Pancreas (tissue), 10 donors: ENCODE measurements around the gene RNF6. TPM values are rescaled to one million over a fixed set of nuclear protein-coding genes. Genes with fewer than 3 reads are reported as not detected.

Experiments
- ATAC-seq, 4 donors: fragments of 200-7000 bp; cut with Tn5 transposase; one replicate each; pipeline versions ENCODE4 v1.8.0 to v1.9.1; 2020; ENCODE audit warnings: mild to moderate bottlenecking in 4 of 4, moderate library complexity in 4 of 4
- DNase-seq, 6 donors: peaks; one replicate each; pipeline ENCODE4 v3.0.0-alpha.2; 2020
- FAIRE-seq: peaks from 2 replicates; lab custom pipeline; 2012; peaks lifted over from hg19 to GRCh38; lab: Jason Lieb, UNC
- H3K27ac ChIP-seq, 4 donors: fragments of 200-600 bp; sonication (generic); 1 replicate in 3 of 4; 2 replicates in 1 of 4; pipeline versions ENCODE4 v1.5.0 to v1.8.0; 2020
- H3K27me3 ChIP-seq, 4 donors: fragments of 200-600 bp; one replicate each; pipeline ENCODE4 v1.8.0; 2021
- H3K36me3 ChIP-seq, 3 donors: fragments of 200-600 bp; sonication (generic) in 1 of 3; one replicate each; pipeline versions ENCODE4 v1.5.0 to v1.8.0; 2020 to 2021
- H3K4me1 ChIP-seq, 3 donors: fragments of 200-600 bp; one replicate each; pipeline ENCODE4 v1.8.0; 2021
- H3K4me3 ChIP-seq, 4 donors: fragments of 200-600 bp; sonication (generic) in 2 of 4; one replicate each; pipeline versions ENCODE4 v1.5.0 to v1.8.0; 2020 to 2021
- H3K9me3 ChIP-seq, 4 donors: fragments of 200-600 bp; one replicate each; pipeline ENCODE4 v1.8.0; 2021
- WGBS, 2 donors: extraction: QIAGEN DNeasy Blood & Tissue Kit; methylation state at CpG; one replicate each; pipeline ENCODE4 v1.1.7; 2013; 5-methylcytosine and 5-hydroxymethylcytosine counted together
- intact Hi-C, 3 donors: fragments of 100-400 bp; cut with DNase I; formaldehyde crosslinking; loops; one replicate each; pipeline versions ENCODE4 v1.11.1 to v1.14.2; 2022
- polyA plus RNA-seq, 2 donors: library from polyadenylated mRNA; stranded (reverse); fragments of 200-250 nt; gene quantifications; one replicate each; pipeline ENCODE4 v1.2.3, GENCODE V29; 2013
- total RNA-seq, 6 donors: library from RNA; stranded (reverse); fragmentation: NEBNext Ultra II Directional in 4 of 6; extraction: Animal tissue kit (Norgen Biotek cat#: 25700) in 4 of 6; gene quantifications; one replicate each; pipeline versions ENCODE4 v1.2.1 to v1.2.4, GENCODE V29; 2021 to 2023
- TF ChIP-seq, protein P1 (sequence below), 4 donors: fragments of 200-600 bp; sonication (generic) in 3 of 4; IDR thresholded peaks; one replicate each; pipeline versions ENCODE4 v1.5.0 to v1.8.0; 2021; ENCODE audit warnings: antibody characterized with exemption in 4 of 4
- donor health status: healthy with polysubstance abuse.
- donor health status: DM: no; HTN: no; CAD: no; lungs with moderate emphysema.
- donor health status: DM: no; HTN: no; CAD: no.
- donor health status: control.
- donor health status: control.
- donor health status: Bipolar disorder and iron deficiency.
- donor health status: DM: yes; HTN: yes; CAD: no.
- donor health status: DM: no; HTN: no; CAD: no.
- donor health status: DM: no; HTN: no; CAD: no.
- donor health status: DM: yes; HTN: yes; CAD: no.

The RNF6 gene
- total and polyA plus RNA-seq, 8 donors: 5.9 to 17.2 (median 11.7) TPM

DNA sequence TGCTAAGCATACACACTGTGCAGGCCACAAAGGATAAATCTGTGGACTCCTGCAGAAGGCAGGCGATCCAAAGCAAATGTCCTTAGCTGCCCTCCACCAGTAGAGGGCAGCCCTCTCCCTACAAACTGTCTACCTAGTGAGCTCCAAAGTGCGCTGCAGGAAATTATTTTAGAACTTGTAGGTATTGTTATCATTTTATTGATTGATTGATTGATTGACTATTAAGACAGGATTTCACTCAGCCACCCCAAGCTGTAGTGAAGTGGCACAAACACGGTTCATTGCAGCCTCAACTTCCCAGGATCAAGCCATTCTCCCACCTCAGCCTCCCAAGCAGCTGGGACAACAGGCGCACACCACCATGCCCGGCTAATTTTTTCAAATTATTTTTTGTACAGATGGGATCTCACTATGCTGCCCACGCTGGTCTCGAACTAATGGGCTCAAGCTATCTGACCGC is 37.3 kb downstream of the RNF6 start:
- TF ChIP-seq, protein P1, sequence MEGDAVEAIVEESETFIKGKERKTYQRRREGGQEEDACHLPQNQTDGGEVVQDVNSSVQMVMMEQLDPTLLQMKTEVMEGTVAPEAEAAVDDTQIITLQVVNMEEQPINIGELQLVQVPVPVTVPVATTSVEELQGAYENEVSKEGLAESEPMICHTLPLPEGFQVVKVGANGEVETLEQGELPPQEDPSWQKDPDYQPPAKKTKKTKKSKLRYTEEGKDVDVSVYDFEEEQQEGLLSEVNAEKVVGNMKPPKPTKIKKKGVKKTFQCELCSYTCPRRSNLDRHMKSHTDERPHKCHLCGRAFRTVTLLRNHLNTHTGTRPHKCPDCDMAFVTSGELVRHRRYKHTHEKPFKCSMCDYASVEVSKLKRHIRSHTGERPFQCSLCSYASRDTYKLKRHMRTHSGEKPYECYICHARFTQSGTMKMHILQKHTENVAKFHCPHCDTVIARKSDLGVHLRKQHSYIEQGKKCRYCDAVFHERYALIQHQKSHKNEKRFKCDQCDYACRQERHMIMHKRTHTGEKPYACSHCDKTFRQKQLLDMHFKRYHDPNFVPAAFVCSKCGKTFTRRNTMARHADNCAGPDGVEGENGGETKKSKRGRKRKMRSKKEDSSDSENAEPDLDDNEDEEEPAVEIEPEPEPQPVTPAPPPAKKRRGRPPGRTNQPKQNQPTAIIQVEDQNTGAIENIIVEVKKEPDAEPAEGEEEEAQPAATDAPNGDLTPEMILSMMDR (IDR thresholded peaks at IDR 0.05): peak; percentile 67 to 94 (median 89)
- no peak overlapping the region for H3K27ac ChIP-seq
- no peaks in the 10 kb centered on the region for H3K27me3 ChIP-seq
- WGBS, 2 donors: 46 to 47% methylated on average over 8 of the region's 8 CpGs
- no peaks in the 10 kb centered on the region for H3K4me1 ChIP-seq
- DNase-seq (peak in 5 of 6 donors; percentile 58 to 79 (median 62)), ATAC-seq (peak; percentile 25 to 65 (median 59)), FAIRE-seq (peak; percentile 74)
- H3K36me3 ChIP-seq: no peaks in the 10 kb centered on the region
- H3K9me3 ChIP-seq: no peaks in the 10 kb centered on the region
- no peak overlapping the region for H3K4me3 ChIP-seq
- intact Hi-C loops: loop anchor here in 2 of 3 donors (5.0 to 10.0 kb wide), 4 partner anchors 310 to 512 kb away; no protein-coding TSS in a partner anchor

DNA sequence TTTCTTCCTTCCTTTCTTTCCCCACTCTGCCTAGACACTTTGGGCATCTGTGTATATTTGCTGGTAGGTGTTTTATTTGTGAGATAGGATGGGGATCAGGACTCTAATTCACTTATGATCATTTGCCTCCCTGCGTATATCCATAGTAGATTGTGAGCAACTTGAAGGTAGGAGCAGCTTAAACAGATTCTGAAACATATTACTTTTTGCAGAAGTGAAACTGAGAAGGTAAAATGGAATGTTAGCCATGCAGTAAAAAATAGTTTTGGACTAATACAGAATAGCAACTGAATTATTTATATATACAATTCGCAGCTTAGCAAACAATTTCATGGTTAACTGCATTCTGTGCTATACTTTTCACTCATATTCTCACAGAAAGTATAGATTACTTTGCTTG is 38.7 kb downstream of the RNF6 start:
- DNase-seq (no peak), FAIRE-seq (no peak), ATAC-seq (no peak)
- H3K9me3 ChIP-seq: no peaks in the 10 kb centered on the region
- TF ChIP-seq, protein P1 (IDR thresholded peaks at IDR 0.05): no peak
- intact Hi-C loops: loop anchor here in 2 of 3 donors (5.0 to 10.0 kb wide), 4 partner anchors 311 to 514 kb away; no protein-coding TSS in a partner anchor
- no peaks in the 10 kb centered on the region for H3K27me3 ChIP-seq
- 80 to 86% methylated on average over 2 of the region's 2 CpGs for WGBS, 2 donors
- no peaks in the 10 kb centered on the region for H3K36me3 ChIP-seq
- H3K4me1 ChIP-seq: no peaks in the 10 kb centered on the region
- H3K4me3 ChIP-seq: no peak overlapping the region
- H3K27ac ChIP-seq: no peak overlapping the region

DNA sequence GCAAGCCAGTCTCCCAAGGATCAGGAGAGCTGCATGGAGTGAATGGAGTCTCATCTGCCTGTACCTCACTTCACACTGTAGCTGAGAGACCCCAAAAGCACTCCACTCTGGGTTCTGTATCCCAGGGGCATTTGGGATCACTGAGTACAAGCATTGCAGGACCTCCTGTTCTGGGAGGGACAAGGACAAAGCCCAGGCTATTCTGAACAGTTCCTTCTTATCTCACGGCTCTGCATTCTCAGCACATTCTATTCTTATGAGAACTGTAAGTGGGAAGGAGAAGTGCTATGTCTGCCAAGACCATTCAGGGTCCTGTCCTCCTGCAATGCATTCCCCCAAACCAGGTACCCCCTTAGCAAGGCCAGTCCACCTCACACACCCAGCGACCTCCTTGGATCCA is 42.8 kb downstream of the RNF6 start:
- H3K4me3 ChIP-seq: no peak overlapping the region
- DNase-seq (no peak), FAIRE-seq (no peak), ATAC-seq (no peak)
- TF ChIP-seq, protein P1 (IDR thresholded peaks at IDR 0.05): no peak
- no peaks in the 10 kb centered on the region for H3K9me3 ChIP-seq
- H3K27ac ChIP-seq: no peak overlapping the region
- no peaks in the 10 kb centered on the region for H3K36me3 ChIP-seq
- intact Hi-C loops: no loop called here
- WGBS, 2 donors: 37 to 65% methylated on average over 2 of the region's 2 CpGs
- no peaks in the 10 kb centered on the region for H3K27me3 ChIP-seq
- H3K4me1 ChIP-seq: no peaks in the 10 kb centered on the region

DNA sequence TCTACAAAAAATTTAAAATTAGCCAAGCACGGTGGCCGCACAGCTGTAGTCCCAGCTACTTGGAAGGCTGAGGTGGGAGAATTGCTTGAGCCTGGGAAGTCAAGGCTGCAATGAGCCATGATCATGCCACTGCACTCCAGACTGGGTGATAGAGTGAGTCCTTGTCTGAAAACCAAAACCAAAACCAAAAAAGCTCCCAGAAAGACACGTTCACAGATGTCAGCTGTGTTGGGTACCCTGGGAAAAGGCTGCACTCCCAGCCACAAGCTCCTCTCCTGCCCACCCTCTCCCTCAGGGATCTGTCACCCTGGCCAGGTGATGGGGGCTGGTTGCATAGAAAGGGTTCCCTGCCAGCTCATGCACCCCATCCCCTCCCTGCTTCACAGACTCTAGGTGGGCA is 53.3 kb downstream of the RNF6 start:
- Histone ChIP-seq H3K4me1 (no peaks in the 10 kb centered on the region), H3K4me3 (no peak overlapping the region), H3K27me3 (no peaks in the 10 kb centered on the region), H3K36me3 (no peaks in the 10 kb centered on the region), H3K27ac (no peak overlapping the region), H3K9me3 (no peaks in the 10 kb centered on the region)
- intact Hi-C loops: no loop called here
- WGBS, 2 donors: 62 to 83% methylated on average over 3 of the region's 3 CpGs
- no peak for ATAC-seq
- no peak for DNase-seq
- TF ChIP-seq, protein P1 (IDR thresholded peaks at IDR 0.05): no peak
- FAIRE-seq: no peak

DNA sequence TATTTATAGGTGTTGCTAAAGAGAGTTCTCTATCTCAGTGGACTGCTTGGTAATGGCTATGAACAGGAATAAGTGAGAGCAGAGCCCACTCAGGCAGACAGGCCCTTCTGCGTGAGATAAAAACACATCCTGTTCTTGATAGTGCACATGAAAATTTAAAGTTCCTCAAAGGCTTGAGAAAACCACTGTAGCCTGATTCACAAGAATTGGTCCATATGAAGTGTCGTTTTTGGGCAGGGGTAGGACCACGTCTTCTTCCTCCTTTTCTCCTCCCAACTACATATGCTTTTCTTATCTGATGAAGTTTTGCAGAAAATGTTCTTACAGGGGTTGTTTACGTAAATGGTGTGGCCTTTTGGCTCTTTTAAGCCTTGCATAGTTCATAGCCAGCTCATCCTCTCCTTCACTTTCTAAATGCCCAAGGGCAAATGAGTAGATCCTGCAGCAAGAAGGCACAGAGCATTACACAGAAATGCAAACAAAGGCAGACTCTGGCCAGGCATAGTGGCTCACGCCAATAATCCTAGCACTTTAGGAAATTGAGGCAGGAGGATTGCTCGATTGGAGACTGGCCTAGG is 53.8 kb downstream of the RNF6 start:
- DNase-seq: no peak
- Histone ChIP-seq H3K36me3 (no peaks in the 10 kb centered on the region), H3K27me3 (no peaks in the 10 kb centered on the region), H3K4me1 (no peaks in the 10 kb centered on the region), H3K4me3 (no peak overlapping the region), H3K27ac (no peak overlapping the region), H3K9me3 (no peaks in the 10 kb centered on the region)
- intact Hi-C loops: no loop called here
- no peak for FAIRE-seq
- TF ChIP-seq, protein P1 (IDR thresholded peaks at IDR 0.05): no peak
- ATAC-seq: no peak
- WGBS, 2 donors: 71 to 76% methylated on average over 6 of the region's 6 CpGs
